GM21737 (cell line): ENCODE measurements around the gene LPIN2.

ENCODE experiments used
- ATAC-seq: cut with Tn5 transposase; IDR thresholded peaks from one replicate; pipeline ENCODE4 v1.9.1; 2021; ENCODE audit warnings: mild to moderate bottlenecking, moderate library complexity; ENCODE audit not compliant: unreplicated experiment

LPIN2 gene

DNA sequence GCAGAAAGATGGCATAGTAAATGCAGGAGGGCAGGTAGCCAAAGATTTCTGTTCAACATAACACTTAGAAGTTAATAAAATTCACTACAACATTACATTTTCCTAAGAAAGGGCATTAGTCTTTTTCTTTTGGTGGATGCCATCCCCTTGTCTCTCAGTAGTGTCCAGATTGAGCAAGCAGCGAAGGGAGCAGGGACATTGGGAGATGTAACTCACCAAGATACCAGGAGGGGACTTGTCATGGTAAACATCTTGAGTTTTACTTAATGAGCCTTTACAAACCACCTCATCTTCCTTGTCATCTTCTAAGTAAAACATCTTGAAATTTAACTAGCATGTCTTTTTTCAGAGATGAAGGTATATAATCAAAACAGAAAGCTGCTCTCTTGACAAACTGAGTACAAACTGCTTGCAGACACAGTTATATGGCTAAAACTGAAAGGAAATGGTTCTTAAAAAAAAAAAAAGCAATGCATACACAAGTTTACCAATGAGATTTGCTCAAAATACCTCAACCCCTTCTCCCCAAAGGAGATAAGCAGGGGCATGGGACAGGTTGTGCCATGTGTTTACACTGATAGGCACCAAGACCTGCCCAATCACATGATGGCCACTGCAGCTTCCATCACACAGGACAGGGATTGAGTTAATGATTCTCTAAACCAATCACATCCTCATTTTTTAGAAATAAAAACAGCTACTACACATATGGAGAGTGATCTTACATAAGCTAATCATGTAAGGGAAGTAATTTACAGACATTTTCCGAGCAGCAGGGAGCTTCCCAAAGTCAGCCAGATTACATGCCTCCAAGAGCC lies 30.3 kb downstream of the LPIN2 start:
- ATAC-seq = no peak

DNA sequence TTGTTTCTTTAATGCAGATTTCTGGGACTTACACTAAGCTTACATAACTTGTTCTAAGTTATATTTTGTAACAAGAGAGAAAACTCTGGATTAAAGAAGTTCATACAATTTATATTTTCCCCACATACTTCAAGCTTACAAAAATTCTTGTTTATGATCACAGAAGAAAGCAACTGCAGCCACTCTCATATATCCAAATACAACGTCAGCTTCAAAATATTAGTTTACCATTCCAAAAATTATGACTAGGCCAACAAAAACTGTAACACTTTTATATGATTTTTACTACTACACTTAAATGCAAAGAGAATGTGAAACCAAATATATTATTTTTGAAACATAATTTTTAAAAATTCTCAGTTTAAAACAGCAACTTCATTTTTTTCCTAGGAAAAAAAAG lies 30.9 kb downstream of the LPIN2 start:
- ATAC-seq = no peak

DNA sequence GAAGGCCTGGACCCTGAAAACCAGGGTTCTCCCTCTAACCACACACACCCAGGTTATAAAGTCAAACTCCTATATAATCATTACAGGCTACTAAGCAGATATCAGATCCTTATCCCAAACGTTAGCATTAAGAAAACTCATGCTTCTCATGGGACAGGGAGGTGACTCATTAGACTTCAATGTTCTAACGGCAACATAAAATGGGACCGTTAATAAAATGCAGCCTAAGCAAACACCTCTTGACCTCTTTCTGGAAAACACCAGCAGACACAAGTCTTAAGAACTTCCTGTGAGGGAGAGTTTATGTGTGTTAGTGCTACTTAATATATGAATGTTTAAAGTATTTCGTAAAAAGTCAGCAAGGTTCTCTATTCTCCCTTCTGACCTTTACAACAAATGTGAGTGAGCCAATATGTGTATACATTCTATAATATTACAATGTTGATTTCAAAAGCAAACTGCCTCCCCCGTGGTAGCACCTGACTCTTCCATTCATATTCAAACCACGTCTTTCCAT lies 31.7 kb downstream of the LPIN2 start:
- ATAC-seq = no peak

DNA sequence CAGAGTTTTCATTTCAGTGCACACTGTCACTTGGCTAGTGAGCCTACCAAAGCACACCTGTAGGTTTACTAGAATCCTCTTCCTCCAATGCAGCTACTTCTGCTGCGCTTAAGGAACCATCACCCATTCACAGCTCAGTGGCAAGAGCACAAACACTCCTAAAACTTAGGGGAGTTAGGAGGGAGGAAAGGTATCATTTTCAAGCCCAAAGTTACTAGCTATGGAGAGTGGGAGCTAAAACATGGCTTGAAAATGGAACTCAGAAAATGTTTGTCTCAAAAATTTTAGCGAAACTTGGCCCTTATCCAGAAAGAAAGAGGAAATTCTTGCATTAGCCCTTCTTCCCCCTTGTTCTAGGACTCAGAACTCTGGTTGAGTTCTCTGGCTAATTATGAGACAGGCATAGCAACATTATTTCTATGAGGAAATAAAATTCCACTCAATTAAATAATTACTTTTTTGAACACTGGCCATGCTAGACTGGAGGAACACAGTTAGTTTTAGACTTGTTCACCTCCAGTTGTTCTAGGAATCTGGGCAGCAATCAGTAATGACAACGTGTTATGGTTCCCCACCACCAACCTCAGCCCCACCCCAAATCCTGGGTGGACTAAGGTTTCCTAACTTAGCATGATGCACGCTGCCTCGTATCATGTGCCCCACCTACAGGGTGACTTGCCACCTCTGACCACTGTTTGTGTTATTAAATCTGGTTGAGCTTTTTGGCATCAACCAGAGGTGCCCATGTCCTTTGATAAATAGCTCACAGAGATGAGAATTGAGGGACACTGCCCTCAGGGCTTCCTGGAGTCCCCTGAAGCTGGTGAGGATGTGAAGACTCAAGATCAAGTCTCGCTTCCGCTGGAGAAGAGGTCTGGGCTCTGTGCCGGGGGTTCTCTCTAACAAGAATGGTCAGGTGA lies 32.8 kb downstream of the LPIN2 start:
- no peak for ATAC-seq

DNA sequence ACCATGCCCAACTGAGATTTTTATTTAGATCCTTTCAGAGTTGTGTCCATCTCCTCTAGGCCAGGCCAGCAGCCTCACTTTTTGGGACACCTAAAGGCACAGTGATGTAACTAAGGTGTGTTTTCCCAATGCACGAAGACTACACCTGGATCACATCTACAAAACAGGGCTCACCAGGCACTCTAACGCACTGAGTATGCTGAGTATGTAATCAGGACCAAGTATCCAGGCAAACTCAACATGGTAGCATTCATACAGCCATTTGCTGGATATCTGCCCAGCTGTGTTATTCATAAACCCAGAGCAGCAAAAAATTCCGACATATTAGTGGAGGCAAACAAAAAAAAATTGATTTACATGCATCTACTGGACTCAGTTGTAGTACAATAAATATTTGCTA lies 33.8 kb downstream of the LPIN2 start:
- ATAC-seq = no peak

DNA sequence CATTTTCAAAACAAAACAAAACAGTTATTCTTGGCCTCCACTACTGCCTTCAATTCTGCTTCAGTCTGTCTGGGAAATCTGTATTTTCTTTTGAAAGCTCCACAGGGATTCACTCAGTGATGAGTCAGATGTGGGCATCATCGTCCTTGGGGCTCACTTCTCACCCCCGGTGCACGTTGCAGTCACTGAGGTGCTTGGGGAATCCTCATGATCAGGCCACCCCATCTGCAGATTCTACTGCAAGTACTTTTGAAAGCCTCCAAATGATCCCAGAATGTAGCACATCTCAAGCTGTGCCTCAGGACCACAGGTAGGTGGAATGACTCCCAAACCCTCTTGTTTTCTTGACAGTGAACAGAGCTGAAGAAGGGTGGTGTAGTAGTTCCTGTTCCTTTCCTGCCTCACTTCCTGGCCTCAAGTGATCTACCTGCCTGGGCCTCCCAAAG lies 34.3 kb downstream of the LPIN2 start:
- peak; percentile 31 for ATAC-seq

DNA sequence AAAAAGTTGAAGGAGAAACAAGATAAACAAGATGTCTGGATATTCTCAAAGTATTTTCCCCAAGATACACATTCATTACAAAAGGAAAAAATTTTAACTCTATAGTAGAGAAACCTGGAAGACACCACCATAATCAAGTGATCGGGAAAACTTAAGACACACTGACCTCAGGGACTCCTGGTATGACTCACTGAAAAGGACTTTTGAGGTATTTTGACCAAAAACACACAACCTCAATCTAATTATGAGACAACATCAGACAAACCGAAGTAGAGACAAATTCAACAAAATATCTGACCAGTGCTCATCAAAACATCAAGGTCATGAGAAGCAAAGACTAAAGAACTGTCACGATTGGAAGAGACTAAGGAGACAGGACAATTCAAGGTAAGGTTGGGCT lies 34.7 kb downstream of the LPIN2 start:
- ATAC-seq = peak; percentile 30

DNA sequence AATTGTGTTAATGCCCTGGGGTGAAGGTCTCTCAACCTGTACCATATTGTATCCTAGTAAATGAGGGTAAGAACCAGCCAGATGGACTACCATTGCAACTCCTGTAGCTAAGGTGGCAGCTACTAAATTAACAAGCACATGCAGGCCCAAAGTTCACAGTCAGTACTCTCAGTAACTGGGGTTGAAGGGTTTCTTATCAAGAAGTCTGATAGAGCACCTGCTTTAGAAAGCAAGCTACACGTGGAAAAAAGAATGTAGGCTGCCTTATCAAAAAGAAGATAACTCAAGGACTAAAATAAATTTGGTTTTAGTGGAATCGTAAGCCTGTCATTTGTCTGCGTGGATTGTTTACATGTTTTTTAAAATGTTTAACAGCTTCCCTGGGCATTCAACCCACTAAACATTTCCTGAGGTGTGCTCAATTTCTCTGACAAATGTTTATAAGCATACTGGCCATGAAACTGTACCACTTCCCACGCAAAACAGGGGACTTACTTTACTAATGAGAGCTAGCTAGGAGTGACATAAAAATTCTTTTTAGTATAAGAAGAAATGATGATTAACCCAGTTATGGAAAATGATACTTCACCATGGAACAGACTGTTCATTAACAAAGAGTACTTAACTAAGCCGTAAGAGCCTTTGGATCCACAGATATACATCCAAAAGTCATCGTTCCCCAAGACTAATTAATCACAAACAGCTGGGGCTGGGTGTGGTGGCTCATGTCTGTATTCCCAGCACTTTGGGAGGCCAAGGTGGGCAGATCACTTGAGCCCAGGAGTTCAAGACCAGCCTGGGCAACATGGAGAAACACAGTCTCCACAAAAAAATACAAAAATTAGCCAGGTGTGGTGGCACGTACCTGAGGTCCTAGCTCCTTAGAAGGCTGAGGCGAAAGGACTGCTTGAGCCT lies 36.5 kb downstream of the LPIN2 start:
- no peak for ATAC-seq

DNA sequence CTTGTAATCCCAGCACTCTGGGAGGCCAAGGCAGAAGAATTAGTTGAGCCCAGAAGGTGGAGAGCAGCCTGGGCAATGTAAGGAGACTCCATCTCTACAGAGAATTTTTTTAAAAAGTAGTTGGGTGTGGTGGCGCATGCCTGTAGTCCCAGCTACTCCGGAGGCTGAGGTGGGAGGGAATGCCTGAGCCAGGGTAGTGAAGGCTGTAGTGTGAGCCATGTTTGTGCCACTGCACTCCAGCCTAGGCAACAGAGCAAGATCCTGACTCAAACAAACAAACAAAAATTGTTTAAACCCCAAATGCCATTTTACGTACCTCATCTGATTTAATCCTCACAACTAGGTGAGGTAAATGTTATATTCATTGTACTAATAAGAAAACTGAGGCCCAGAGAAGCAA lies 38.2 kb downstream of the LPIN2 start:
- ATAC-seq = no peak

DNA sequence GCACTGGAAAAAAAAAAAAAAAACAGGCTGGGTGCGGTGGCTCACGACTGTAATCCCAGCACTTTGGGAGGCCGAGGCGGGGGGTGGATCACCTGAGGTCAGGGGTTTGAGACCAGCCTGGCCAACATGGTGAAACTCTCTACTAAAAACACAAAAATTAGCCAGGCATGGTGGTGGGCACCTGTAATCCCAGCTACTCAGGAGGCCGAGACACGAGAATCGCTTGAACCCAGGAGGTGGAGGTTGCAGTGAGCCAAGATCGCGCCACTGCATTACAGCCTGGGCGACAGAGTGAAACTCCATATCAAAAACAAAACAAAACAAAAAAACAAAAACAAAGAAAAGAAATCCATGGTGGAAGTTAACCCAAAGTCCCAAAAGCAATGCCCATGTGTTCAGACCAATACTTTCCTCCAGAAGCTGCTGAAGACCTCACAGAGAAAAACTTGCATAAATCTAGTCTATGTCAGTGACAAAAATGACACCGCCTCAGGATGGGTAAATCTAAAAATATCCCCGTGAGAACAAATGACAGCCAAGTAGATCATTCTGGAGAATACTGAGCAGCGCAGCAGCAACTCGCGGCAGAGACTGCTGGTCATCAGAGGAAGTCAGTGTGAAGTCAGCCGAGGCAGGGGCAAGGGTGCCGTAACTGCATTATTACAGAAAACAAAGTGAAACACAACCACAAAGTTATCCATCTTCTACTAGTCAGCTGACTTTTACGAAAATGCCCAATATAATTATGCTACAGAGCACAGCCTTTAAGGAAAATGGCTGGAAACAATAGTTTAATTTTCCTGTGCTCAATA lies 41.0 kb downstream of the LPIN2 start:
- peak; percentile 94 for ATAC-seq

DNA sequence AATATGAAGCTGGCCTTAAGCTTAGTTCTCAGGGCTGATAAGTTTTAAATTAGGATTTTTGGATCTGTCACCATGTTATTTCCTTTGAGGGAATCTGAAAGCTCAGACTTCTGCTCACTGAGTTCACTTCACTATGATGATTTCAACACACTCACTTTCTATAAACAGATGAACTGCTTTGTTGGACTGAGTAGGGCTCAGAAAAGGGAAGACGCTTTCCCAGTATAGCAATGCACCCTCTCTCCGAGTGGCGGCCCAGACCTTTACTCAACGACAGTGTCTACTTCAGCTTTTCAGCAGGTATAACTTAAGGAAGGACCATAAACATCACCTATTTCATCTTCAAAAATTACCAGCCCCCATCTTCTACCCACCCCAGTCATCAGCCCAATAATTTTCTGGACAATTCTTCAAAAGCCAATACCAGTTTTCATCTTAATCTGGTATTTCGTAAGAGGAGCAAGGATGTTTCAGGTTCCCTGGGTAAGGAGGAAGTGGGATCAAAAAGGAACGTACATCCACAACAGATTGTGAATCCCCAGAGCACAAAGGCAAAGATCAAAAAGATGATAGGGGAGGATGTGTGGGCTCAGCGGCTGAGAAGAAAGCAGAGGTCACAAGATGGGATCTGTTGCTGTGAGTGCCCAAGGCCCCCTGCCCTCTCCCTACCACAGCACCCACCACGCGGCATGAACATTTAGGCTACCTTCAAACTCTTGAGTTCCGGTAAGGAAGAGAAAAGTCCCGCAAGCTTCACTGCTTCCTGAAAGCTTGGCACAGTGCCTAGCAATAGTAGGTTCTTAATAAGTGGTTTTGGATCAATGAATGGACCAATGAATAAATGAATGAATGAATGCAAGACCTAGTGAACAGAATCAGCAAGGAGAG lies 41.9 kb downstream of the LPIN2 start:
- ATAC-seq = no peak

DNA sequence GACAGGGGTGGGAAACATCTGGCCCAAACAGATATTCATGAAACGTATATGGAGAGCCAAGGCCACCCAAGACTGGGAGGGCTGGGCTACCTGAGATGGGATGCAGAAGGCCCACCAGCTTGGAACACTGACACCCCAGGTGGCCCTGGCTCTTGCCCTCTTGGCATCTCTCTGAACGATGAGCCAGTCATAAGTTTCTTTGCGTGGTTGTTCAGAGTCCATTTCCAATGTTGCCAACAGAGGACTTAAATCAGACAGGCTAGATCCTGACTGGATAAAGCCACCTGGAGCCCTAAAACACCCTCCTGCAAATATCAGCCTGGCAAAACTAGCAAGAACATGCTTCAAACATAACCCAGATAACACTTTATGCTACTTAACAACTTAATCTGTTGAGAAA lies 42.6 kb downstream of the LPIN2 start:
- no peak for ATAC-seq

DNA sequence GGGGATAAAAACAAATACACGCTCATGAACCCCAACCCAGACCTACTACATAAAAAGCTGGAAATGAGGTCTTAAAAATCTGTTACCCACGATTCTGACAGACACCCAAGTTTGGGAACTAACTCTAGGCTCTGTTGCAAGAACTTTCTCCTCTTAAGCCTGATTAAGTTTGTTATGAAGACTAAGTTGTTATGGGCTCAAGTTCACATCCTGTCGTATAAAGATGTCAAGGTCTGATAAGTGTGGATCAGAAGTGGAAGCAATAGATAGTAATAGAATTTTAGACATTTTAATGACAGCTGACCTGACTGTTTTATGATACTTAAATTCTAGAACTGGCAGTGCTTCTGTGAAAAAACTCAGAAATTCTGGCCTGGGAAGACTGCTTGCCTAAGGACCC lies 43.2 kb downstream of the LPIN2 start:
- no peak for ATAC-seq

DNA sequence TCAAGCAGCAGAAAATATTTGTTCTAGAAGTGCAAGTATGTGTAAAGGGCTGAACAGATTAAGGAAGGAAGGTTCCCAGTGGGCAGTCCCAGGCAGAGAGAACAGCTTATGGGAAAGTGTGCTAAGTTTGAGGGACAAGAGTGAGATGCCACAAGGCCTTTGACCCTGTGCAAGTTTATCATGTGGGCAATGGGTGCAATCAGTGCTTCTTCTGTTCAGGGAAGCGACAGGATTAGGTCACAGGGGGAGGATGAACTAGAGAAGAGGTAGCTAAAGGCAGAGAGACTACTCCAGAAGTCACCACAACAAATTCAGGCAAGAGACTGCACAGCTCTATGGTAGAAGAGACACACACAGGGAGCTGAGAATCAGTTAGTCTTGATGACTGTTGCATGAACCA lies 44.3 kb downstream of the LPIN2 start:
- no peak for ATAC-seq

DNA sequence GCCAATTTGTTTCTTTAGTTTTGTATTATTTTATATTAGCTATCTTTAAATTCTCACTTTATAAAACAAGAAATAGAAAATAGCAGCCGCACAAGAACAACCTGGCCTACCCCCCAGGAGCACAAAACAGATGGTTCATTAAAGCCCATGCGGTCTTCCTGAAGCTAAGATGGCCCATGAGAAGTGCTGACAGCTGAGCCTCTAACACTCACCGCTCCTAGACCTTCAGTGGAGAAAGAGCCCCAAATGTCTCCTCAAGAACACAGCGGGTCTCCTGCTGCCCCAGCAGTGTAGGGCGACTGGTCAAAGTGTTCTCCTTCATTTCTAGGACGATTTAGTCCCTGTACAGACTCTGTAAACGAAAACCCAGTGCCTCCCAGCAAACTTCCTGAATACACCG lies 45.1 kb downstream of the LPIN2 start:
- no peak for ATAC-seq

DNA sequence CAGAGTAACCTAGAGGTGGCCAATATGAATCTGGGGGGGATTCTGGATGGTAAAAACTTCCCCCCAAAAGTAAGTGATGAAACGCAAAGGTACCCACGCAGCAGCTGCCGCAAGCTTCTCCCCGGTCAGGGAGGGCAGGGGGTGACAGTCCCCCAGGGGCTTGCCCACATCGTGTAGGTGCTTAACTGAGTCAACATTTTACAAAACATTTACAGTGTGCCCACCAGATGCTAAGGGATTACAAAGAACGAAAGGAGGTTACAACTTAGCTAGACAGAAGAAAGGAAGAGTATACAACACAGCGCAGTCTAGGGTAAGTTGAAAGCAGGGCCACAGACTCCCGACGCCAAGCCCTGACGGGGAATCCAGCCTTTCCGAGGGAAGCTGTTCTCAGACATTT lies 45.6 kb downstream of the LPIN2 start:
- no peak for ATAC-seq

DNA sequence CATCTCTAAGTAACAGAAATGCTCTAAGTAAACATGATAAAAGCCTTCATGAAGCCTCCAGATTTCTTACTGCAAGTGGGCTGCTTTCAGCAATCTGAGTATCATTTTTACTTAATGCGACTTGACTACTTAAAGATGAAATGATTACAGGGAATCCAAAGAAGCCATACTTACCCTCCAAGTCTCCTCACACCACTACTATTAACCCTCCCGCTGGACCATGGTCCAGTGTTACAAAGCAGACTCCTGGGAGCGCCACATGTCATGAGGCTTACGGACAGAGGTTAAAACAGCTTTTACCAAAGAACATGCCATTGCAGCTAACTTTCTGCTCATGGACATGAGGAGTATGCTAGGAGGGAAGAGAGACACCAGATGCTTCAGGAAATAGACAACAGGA lies 46.4 kb downstream of the LPIN2 start:
- no peak for ATAC-seq

DNA sequence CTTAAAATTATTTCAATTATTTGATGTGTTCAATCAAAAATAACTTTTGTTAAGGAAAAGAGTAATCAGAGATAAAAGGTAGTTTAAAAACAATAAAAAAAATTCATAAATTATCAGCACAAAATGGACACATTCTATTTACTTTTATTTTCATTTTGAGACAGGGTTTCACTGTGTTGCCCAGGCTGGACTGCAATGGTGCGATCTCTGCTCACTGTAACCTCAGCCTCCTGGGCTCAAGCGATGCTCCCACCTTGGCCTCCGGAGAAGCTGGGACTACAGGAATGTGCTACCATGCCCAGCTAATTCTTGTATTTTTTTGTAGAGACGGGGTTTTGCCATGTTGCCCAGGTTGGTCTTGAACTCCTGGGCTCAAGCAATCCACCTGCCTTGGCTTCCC lies 47.1 kb downstream of the LPIN2 start:
- no peak for ATAC-seq
